ENCODE data around the gene EXOC3L2. TPM values are rescaled to one million over a fixed set of nuclear protein-coding genes. Genes with fewer than 3 reads are reported as not detected.

Gene EXOC3L2
- total RNA-seq, 1 donor from 2014 or later: 3.6 TPM

GRCh38 chr19:45178262-45179071, 66.7 kb downstream of the EXOC3L2 start, which contains the start of gene BLOC1S3:
Gene BLOC1S3 (plus strand): TSS chr19:45178784. CDS start chr19:45179297, 513 bp downstream.
- intact Hi-C loops (cut with DNase I): no loop called here
- peak; percentile 47 for TF ChIP-seq CTCF (IDR thresholded peaks at IDR 0.05)

GRCh38 chr19:45177817-45178261, 67.4 kb downstream of the EXOC3L2 start, which contains the start of gene TRAPPC6A:
Gene TRAPPC6A (minus strand): TSS chr19:45178237. CDS start chr19:45178218, 19 bp downstream.
- Histone ChIP-seq H3K4me1 (peaks cover 33% of the 10 kb centered on the region), H3K27ac (peak within 1 kb of the TSS; percentile 95), H3K36me3 (peaks cover 19% of the 10 kb centered on the region), H3K27me3 (ENCODE audit: low read depth) (no peaks in the 10 kb centered on the region), H3K9me3 (no peaks in the 10 kb centered on the region), H3K4me3 (peak within 1 kb of the TSS; percentile 92)
- intact Hi-C loops (cut with DNase I): no loop called here
- peak; percentile 6 to 15 for ATAC-seq
- no peak for DNase-seq
- no peak for TF ChIP-seq CTCF (IDR thresholded peaks at IDR 0.05)

More at GRCh38 chr19:45178262-45179071, 66.7 kb downstream of the EXOC3L2 start, which contains the start of gene BLOC1S3:
- peak within 1 kb of the TSS; percentile 95 for H3K27ac ChIP-seq
- no peaks in the 10 kb centered on the region for H3K27me3 ChIP-seq (ENCODE audit: low read depth)
- no peaks in the 10 kb centered on the region for H3K9me3 ChIP-seq
- ATAC-seq (peak; percentile 96 to 98), DNase-seq (peak; percentile 100)
- peaks cover 33% of the 10 kb centered on the region for H3K4me1 ChIP-seq
- peaks cover 19% of the 10 kb centered on the region for H3K36me3 ChIP-seq
- peak within 1 kb of the TSS; percentile 92 for H3K4me3 ChIP-seq

GRCh38 chr19:45175515-45176345, 69.5 kb downstream of the EXOC3L2 start:
- intact Hi-C loops (cut with DNase I): no loop called here
- H3K27me3 ChIP-seq (ENCODE audit: low read depth): no peaks in the 10 kb centered on the region
- H3K9me3 ChIP-seq: no peaks in the 10 kb centered on the region
- DNase-seq (no peak), ATAC-seq (no peak)
- H3K27ac ChIP-seq: no peak overlapping the region
- no peak overlapping the region for H3K4me3 ChIP-seq
- peaks cover 42% of the 10 kb centered on the region for H3K4me1 ChIP-seq
- TF ChIP-seq CTCF (IDR thresholded peaks at IDR 0.05): no peak
- peaks cover 6% of the 10 kb centered on the region for H3K36me3 ChIP-seq

- ATAC-seq (no peak), DNase-seq (no peak)
- no peak for TF ChIP-seq CTCF (IDR thresholded peaks at IDR 0.05)
- no peaks in the 10 kb centered on the region for H3K9me3 ChIP-seq
- intact Hi-C loops (cut with DNase I): no loop called here
- H3K27ac ChIP-seq: no peak overlapping the region
- no peaks in the 10 kb centered on the region for H3K36me3 ChIP-seq
- H3K4me1 ChIP-seq: peaks cover 35% of the 10 kb centered on the region
- H3K27me3 ChIP-seq (ENCODE audit: low read depth): no peaks in the 10 kb centered on the region
- no peak overlapping the region for H3K4me3 ChIP-seq
These were observed 71.4 kb downstream of the EXOC3L2 start for GRCh38 chr19:45173816-45174215.

- H3K4me3 ChIP-seq: no peak overlapping the region
- no peaks in the 10 kb centered on the region for H3K9me3 ChIP-seq
- ATAC-seq (no peak), DNase-seq (no peak)
- peaks cover 34% of the 10 kb centered on the region for H3K4me1 ChIP-seq
- no peaks in the 10 kb centered on the region for H3K27me3 ChIP-seq (ENCODE audit: low read depth)
- H3K27ac ChIP-seq: no peak overlapping the region
- H3K36me3 ChIP-seq: no peaks in the 10 kb centered on the region
- intact Hi-C loops (cut with DNase I): no loop called here
- no peak for TF ChIP-seq CTCF (IDR thresholded peaks at IDR 0.05)
These were observed 72.5 kb downstream of the EXOC3L2 start for GRCh38 chr19:45172611-45173208.

Data from lower lobe of right lung (tissue), 2 donors.